ENCODE results near the gene SPDYE16.
"Not testable (repeated sequence)": the region's sequence is repeated elsewhere in the genome, so short reads cannot be mapped to it uniquely, and the experiment has no call there.

DNA sequence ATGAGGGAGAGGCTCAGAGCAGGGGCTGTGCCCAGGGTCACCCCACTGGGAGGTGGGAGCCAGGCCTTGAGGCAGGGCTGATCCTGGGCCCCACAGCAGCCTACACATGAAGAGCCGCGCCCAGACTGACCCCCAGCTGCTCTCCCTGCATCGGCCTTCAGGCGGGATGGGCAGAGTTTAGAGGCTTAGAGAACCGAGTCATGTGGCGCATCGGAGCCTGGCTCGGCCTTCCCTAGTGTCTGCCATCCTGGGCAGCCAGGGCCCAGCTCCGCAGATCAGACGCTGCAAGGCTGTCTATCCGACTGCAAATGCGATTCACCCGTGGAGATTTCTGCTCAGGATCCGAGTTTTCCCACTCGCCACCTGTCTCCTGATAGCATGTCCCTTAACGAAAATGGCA, 40.3 kb downstream of the SPDYE16 start:
- TF ChIP-seq, protein P1, sequence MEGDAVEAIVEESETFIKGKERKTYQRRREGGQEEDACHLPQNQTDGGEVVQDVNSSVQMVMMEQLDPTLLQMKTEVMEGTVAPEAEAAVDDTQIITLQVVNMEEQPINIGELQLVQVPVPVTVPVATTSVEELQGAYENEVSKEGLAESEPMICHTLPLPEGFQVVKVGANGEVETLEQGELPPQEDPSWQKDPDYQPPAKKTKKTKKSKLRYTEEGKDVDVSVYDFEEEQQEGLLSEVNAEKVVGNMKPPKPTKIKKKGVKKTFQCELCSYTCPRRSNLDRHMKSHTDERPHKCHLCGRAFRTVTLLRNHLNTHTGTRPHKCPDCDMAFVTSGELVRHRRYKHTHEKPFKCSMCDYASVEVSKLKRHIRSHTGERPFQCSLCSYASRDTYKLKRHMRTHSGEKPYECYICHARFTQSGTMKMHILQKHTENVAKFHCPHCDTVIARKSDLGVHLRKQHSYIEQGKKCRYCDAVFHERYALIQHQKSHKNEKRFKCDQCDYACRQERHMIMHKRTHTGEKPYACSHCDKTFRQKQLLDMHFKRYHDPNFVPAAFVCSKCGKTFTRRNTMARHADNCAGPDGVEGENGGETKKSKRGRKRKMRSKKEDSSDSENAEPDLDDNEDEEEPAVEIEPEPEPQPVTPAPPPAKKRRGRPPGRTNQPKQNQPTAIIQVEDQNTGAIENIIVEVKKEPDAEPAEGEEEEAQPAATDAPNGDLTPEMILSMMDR (IDR thresholded peaks at IDR 0.05 in 4 of 5, conservative IDR thresholded peaks at IDR 0.05 in 1 of 5) = not testable (repeated sequence)
- not testable (repeated sequence) for TF ChIP-seq POLR2A (IDR thresholded peaks at IDR 0.05)

All from gastrocnemius medialis (tissue), 4 donors.